ENCODE results near the gene LMX1A. TPM values are rescaled to one million over a fixed set of nuclear protein-coding genes. Genes with fewer than 3 reads are reported as not detected.

LMX1A gene
- total and polyA plus RNA-seq, 2 of the 13 experiments (the other 11 are each of a cell fraction or from before 2014, with no cell fraction given) = 0.07 TPM; not detected in 1

DNA sequence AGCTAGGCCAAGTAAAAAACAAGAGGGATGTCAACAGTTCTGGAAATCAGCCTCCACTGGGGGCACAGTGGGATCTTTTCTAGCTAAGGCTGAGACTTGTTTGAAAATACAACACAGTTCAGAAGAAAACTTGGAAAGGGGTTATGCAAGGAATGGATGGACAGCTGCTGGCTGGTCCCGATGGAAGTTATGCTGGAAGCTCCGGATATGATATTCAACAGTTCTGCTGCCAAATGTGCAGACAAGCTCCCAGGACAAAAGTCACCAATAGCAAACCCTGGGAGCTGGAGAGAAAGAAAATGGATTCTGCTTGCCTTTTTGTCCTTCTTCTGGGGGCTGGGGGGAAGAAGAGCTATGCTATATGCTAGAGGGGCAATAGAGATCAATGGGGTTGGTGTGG lies 14.3 kb downstream of the LMX1A start (continued):
- TF ChIP-seq, protein P1, sequence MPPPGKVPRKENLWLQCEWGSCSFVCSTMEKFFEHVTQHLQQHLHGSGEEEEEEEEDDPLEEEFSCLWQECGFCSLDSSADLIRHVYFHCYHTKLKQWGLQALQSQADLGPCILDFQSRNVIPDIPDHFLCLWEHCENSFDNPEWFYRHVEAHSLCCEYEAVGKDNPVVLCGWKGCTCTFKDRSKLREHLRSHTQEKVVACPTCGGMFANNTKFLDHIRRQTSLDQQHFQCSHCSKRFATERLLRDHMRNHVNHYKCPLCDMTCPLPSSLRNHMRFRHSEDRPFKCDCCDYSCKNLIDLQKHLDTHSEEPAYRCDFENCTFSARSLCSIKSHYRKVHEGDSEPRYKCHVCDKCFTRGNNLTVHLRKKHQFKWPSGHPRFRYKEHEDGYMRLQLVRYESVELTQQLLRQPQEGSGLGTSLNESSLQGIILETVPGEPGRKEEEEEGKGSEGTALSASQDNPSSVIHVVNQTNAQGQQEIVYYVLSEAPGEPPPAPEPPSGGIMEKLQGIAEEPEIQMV (CRISPR knock-in tag; IDR thresholded peaks at IDR 0.05; ENCODE audit: low read depth) = no peak
- TF ChIP-seq CCAR2 (optimal IDR thresholded peaks at IDR 0.05; ENCODE audit: low read depth, low read length) (no peak), THAP11 (CRISPR knock-in tag; IDR thresholded peaks at IDR 0.05) (no peak)

DNA sequence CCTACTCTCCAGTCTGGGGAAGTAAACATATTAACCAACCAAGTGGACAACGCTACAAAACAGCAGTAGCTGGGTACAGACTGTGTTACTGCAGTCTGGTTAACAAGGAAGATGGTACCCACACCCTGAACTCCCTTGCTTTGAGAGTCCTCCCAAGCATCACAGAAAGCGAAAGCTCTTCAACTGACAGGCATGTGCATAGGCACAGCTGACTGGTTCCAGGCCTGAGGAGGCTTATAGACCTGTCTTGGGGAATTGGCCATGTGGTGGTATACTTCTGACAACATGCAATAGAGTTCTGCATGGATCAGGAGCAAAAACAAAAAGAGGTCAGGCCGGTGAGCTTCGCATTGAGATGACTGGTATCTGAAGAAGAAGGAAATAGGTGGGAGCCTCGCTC lies 17.4 kb downstream of the LMX1A start:
- Histone ChIP-seq H3K27ac (ENCODE audit: extremely low read length, insufficient read depth, low read length) (no peak overlapping the region), H3K9me3 (ENCODE audit: low read length) (no peaks in the 10 kb centered on the region), H3K4me3 (replicated peaks in 1 of 3; ENCODE audit: insufficient read depth in 1 of 3, low read depth in 2 of 3, low read length in 3 of 3) (no peak overlapping the region), H3K27me3 (ENCODE audit: control insufficient read depth in 1 of 2, insufficient read depth in 2 of 2, low read length in 2 of 2) (no peaks in the 10 kb centered on the region; a peak in 1 of 5 replicates), H3K79me2 (ENCODE audit: insufficient read depth, low read length) (no peaks in the 10 kb centered on the region), H2AFZ (ENCODE audit: low read length) (no peak overlapping the region), H4K20me1 (ENCODE audit: insufficient read depth, low read length) (no peaks in the 10 kb centered on the region; the same call in 1 of the 2 replicates), H3K4me1 (ENCODE audit: insufficient read depth, low read length) (no peaks in the 10 kb centered on the region), H3K36me3 (replicated peaks in 1 of 2; ENCODE audit: control insufficient read depth in 1 of 2, insufficient read depth in 2 of 2, low read length in 2 of 2) (no peaks in the 10 kb centered on the region), H3K4me2 (ENCODE audit: low read depth, low read length) (no peak overlapping the region), H3K9ac (ENCODE audit: insufficient read depth, low read depth, low read length) (no peak overlapping the region)
- 21% methylated on average over 5 of the region's 5 CpGs for WGBS (ENCODE audit: low lambda C conversion rate)
- POLR2A ChIA-PET = no interaction called here
- BruUV-seq (replicated peaks) = no TSS peak
- intact Hi-C loops (cut with micrococcal nuclease; ENCODE audit: unreplicated experiment) (no loop called here), in situ Hi-C loops (cut with HindIII; ENCODE audit: extremely low pct_ligation_motif_present, low pct_unique_long_range_greater_than_20kb) (no loop called here)
- no peak for DNase-seq (ENCODE audit: low spot score)
- CTCF ChIA-PET (ENCODE audit: low intra/inter-chr PET ratio, low total read pairs) = no interaction called here
- no peak for FAIRE-seq
- ATAC-seq = no peak
- no peak for TF ChIP-seq KLF13 (CRISPR knock-in tag; IDR thresholded peaks at IDR 0.05)
- TF ChIP-seq, protein P2, sequence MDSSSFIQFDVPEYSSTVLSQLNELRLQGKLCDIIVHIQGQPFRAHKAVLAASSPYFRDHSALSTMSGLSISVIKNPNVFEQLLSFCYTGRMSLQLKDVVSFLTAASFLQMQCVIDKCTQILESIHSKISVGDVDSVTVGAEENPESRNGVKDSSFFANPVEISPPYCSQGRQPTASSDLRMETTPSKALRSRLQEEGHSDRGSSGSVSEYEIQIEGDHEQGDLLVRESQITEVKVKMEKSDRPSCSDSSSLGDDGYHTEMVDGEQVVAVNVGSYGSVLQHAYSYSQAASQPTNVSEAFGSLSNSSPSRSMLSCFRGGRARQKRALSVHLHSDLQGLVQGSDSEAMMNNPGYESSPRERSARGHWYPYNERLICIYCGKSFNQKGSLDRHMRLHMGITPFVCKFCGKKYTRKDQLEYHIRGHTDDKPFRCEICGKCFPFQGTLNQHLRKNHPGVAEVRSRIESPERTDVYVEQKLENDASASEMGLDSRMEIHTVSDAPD (CRISPR knock-in tag; IDR thresholded peaks at IDR 0.05) = no peak
- TF ChIP-seq ZNF713 (CRISPR knock-in tag; IDR thresholded peaks at IDR 0.05) = no peak
- TF ChIP-seq YY1 (IDR thresholded peaks at IDR 0.05; ENCODE audit: insufficient read depth, insufficient replicate concordance, low read depth, low read length) = no peak
- TF ChIP-seq, protein P3, sequence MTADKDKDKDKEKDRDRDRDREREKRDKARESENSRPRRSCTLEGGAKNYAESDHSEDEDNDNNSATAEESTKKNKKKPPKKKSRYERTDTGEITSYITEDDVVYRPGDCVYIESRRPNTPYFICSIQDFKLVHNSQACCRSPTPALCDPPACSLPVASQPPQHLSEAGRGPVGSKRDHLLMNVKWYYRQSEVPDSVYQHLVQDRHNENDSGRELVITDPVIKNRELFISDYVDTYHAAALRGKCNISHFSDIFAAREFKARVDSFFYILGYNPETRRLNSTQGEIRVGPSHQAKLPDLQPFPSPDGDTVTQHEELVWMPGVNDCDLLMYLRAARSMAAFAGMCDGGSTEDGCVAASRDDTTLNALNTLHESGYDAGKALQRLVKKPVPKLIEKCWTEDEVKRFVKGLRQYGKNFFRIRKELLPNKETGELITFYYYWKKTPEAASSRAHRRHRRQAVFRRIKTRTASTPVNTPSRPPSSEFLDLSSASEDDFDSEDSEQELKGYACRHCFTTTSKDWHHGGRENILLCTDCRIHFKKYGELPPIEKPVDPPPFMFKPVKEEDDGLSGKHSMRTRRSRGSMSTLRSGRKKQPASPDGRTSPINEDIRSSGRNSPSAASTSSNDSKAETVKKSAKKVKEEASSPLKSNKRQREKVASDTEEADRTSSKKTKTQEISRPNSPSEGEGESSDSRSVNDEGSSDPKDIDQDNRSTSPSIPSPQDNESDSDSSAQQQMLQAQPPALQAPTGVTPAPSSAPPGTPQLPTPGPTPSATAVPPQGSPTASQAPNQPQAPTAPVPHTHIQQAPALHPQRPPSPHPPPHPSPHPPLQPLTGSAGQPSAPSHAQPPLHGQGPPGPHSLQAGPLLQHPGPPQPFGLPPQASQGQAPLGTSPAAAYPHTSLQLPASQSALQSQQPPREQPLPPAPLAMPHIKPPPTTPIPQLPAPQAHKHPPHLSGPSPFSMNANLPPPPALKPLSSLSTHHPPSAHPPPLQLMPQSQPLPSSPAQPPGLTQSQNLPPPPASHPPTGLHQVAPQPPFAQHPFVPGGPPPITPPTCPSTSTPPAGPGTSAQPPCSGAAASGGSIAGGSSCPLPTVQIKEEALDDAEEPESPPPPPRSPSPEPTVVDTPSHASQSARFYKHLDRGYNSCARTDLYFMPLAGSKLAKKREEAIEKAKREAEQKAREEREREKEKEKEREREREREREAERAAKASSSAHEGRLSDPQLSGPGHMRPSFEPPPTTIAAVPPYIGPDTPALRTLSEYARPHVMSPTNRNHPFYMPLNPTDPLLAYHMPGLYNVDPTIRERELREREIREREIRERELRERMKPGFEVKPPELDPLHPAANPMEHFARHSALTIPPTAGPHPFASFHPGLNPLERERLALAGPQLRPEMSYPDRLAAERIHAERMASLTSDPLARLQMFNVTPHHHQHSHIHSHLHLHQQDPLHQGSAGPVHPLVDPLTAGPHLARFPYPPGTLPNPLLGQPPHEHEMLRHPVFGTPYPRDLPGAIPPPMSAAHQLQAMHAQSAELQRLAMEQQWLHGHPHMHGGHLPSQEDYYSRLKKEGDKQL (CRISPR knock-in tag; IDR thresholded peaks at IDR 0.05; ENCODE audit: low read depth) = no peak
